K562 (cell line): ENCODE results near the gene ALDH9A1. TPM values are rescaled to one million over a fixed set of nuclear protein-coding genes. Genes with fewer than 3 reads are reported as not detected.

Experiments
- ATAC-seq: fragments of 200-7000 bp; cut with Tn5 transposase; 3 replicates; pipeline ENCODE4 v1.9.1; 2020; ENCODE audit warnings: moderate library complexity
- BruUV-seq: library from RNA; stranded (reverse); fragments of 400-500 nt; replicated peaks from 2 replicates; lab custom pipeline; 2021; lab: Mats Ljungman, UMichigan
- CTCF ChIA-PET: fragments of 300-600 bp; formaldehyde crosslinking; extraction: SDS; loops from one replicate; lab custom pipeline; 2021; ENCODE audit warnings: low intra/inter-chr PET ratio; lab: Yijun Ruan, JAX
- POLR2A ChIA-PET: fragments of 300-600, 350-650 bp; sonication (Branson Sonifier 250); formaldehyde crosslinking; extraction: SDS; loops from one replicate; lab custom pipeline; 2021; ENCODE audit warnings: antibody characterized with exemption, inconsistent platforms; lab: Yijun Ruan, JAX
- DNase-seq, 4 experiments: peaks; one replicate each; pipeline versions ENCODE4 v3.0.0 to v3.0.0-alpha.2; 2011 to 2018; ENCODE audit warnings: low spot score in 3 of 4, mixed read lengths in 3 of 4; ENCODE audit errors: extremely low read depth in 1 of 4
- FAIRE-seq: peaks from 2 replicates; lab custom pipeline; 2011; peaks lifted over from hg19 to GRCh38; lab: Jason Lieb, UNC
- H2AFZ ChIP-seq: 2 replicates; pipeline ENCODE4 v1.6.0; 2011; ENCODE audit warnings: low read depth, low read length, control low read depth, inconsistent platforms
- H3K27ac ChIP-seq: fragments of 200-600 bp; 3 replicates; pipeline ENCODE4 v1.8.0; 2011; ENCODE audit warnings: low read depth, mild to moderate bottlenecking, control low read depth, inconsistent platforms, low read length, moderate library complexity, mixed read lengths; ENCODE audit errors: extremely low read depth
- H3K27me3 ChIP-seq, 2 experiments: fragments of 300-600 bp in 1 of 2; 2 replicates in 1 of 2; 3 replicates in 1 of 2; pipeline versions ENCODE4 v1.6.0 to v1.8.0; 2011; ENCODE audit warnings: inconsistent platforms in 2 of 2, low read length in 2 of 2, mild to moderate bottlenecking in 1 of 2, mixed read lengths in 1 of 2, moderate library complexity in 1 of 2; ENCODE audit not compliant: control insufficient read depth in 2 of 2, insufficient read depth in 2 of 2
- H3K36me3 ChIP-seq: fragments of 300-600 bp; 3 replicates; pipeline ENCODE4 v1.8.0; 2011; ENCODE audit warnings: mild to moderate bottlenecking, low read length, inconsistent platforms; ENCODE audit not compliant: control insufficient read depth, insufficient read depth
- H3K4me1 ChIP-seq, 2 experiments: fragments of 200-600 bp in 1 of 2; replicated peaks in 1 of 2; 2 replicates in 1 of 2; 3 replicates in 1 of 2; pipeline versions ENCODE4 v1.5.1 to v1.8.0; 2011; ENCODE audit warnings: inconsistent platforms in 2 of 2, low read length in 2 of 2, mild to moderate bottlenecking in 1 of 2, mixed read lengths in 1 of 2, moderate library complexity in 1 of 2; ENCODE audit not compliant: control insufficient read depth in 2 of 2, insufficient read depth in 2 of 2
- H3K4me2 ChIP-seq: 2 replicates; pipeline ENCODE4 v1.6.1; 2011; ENCODE audit warnings: low read length, control low read depth, inconsistent platforms, mixed read lengths; ENCODE audit not compliant: insufficient read depth
- H3K4me3 ChIP-seq: fragments of 200-600 bp; sonication (generic), shearing (Covaris generic); 2 replicates; pipeline ENCODE4 v1.5.1; 2016; ENCODE audit warnings: control low read depth, inconsistent platforms
- H3K79me2 ChIP-seq: fragments of 200-600 bp; 3 replicates; pipeline ENCODE4 v1.8.0; 2011; ENCODE audit warnings: low read length, inconsistent platforms; ENCODE audit not compliant: control insufficient read depth, insufficient read depth
- H3K9ac ChIP-seq, 2 experiments: 2 replicates each; pipeline versions ENCODE4 v1.6.0 to v1.6.1; 2011; ENCODE audit warnings: low read depth in 2 of 2, low read length in 2 of 2, control low read depth in 1 of 2, inconsistent platforms in 1 of 2, mild to moderate bottlenecking in 1 of 2, mixed read lengths in 1 of 2; ENCODE audit not compliant: insufficient read depth in 1 of 2
- H3K9me1 ChIP-seq: one replicate; pipeline ENCODE4 v1.6.0; 2011; ENCODE audit warnings: inconsistent platforms, mild to moderate bottlenecking, low read length, moderate library complexity; ENCODE audit not compliant: control insufficient read depth, insufficient read depth
- H3K9me3 ChIP-seq: replicated peaks from 2 replicates; pipeline ENCODE4 v1.5.1; 2011; ENCODE audit warnings: low read depth, low read length, inconsistent platforms; ENCODE audit not compliant: control insufficient read depth, insufficient read depth
- H4K20me1 ChIP-seq: replicated peaks from 2 replicates; pipeline ENCODE4 v1.6.1; 2011; ENCODE audit warnings: low read length, inconsistent platforms, mixed read lengths; ENCODE audit not compliant: control insufficient read depth, insufficient read depth
- HMG20A ChIP-seq: fragments of 450-650 bp; formaldehyde crosslinking; conservative IDR thresholded peaks from 2 replicates; pipeline ENCODE4 v1.4.0; 2020; ENCODE audit warnings: mild to moderate bottlenecking, mixed read lengths
- POLR2H ChIP-seq: IDR thresholded peaks from 2 replicates; pipeline ENCODE4 v1.6.1; 2016; ENCODE audit warnings: missing genetic modification characterization, low read depth, mild to moderate bottlenecking, control low read depth, missing compliant biosample characterization, moderate library complexity
- ZNF431 ChIP-seq: sonication (generic); formaldehyde crosslinking; IDR thresholded peaks from 2 replicates; pipeline ENCODE4 v1.8.0; 2022; ENCODE audit warnings: mild to moderate bottlenecking, missing genetic modification reagents
- WGBS: fragments of 100-300 bp; shearing (Covaris generic); methylation state at CpG from one replicate; pipeline ENCODE4 v1.1.6; 2016; ENCODE audit warnings: low coverage, mixed read lengths; ENCODE audit not compliant: insufficient coverage; ENCODE audit errors: missing lambda C conversion rate; 5-methylcytosine and 5-hydroxymethylcytosine counted together
- in situ Hi-C: fragments of 300-500 bp; cut with MboI; formaldehyde crosslinking; loops from 4 replicates; pipeline ENCODE4 v1.15.0; 2018; ENCODE audit warnings: inconsistent platforms, mixed read lengths
- intact Hi-C: fragments of 100-400 bp; cut with micrococcal nuclease; formaldehyde crosslinking; loops from 2 replicates; pipeline ENCODE4 v1.14.2; 2022
- polyA plus RNA-seq, 8 experiments: library from polyadenylated mRNA; depleted of rRNA in 4 of 8; stranded (reverse) in 5 of 8; unstranded in 3 of 8; fragments of >200 nt; fragmentation: Nextera tagmentation in 2 of 8; fragmentation: Illumina TruSeq in 1 of 8; extraction: Ambion mirVana in 2 of 8; extraction: Trizol in 1 of 8; gene quantifications; 2 replicates each; pipeline versions ENCODE4 v1.2.1 to v1.2.3, GENCODE V29; 2011 to 2014; ENCODE audit warnings: inconsistent platforms in 1 of 8, missing spikeins in 1 of 8
- total RNA-seq, 7 experiments: library from RNA; depleted of rRNA in 6 of 7; stranded (reverse); fragments of >200 nt in 6 of 7; fragmentation: Illumina TruSeq in 2 of 7; extraction: Trizol in 2 of 7; gene quantifications; 2 replicates each; pipeline versions ENCODE4 v1.2.1 to v1.2.3, GENCODE V29; 2011 to 2021; ENCODE audit warnings: low replicate concordance in 1 of 7
- TF ChIP-seq, protein P1 (sequence below), 2 experiments: fragments of 450-650 bp in 1 of 2; sonication (generic) in 1 of 2; formaldehyde crosslinking in 1 of 2; IDR thresholded peaks; 2 replicates each; pipeline versions ENCODE4 v1.7.1 to v1.9.0; 2016 to 2022; ENCODE audit warnings: inconsistent platforms in 1 of 2, mild to moderate bottlenecking in 1 of 2, missing genetic modification reagents in 1 of 2
- TF ChIP-seq, protein P2 (sequence below): sonication (generic); formaldehyde crosslinking; IDR thresholded peaks from 2 replicates; pipeline ENCODE4 v1.8.1; 2022; ENCODE audit warnings: missing genetic modification reagents

ALDH9A1 gene
- total and polyA plus RNA-seq, 9 of the 15 experiments (the other 6 are each of a cell fraction or from before 2014, with no cell fraction given), result 26.5 to 54.3 (median 39.2) TPM

- Histone ChIP-seq H3K79me2 (no peaks in the 10 kb centered on the region), H2AFZ (no peak overlapping the region), H3K36me3 (peaks cover 47% of the 10 kb centered on the region), H3K4me1 (no peaks in the 10 kb centered on the region), H3K4me3 (no peak overlapping the region), H4K20me1 (no peaks in the 10 kb centered on the region), H3K9ac (no peak overlapping the region), H3K27ac (no peak overlapping the region), H3K9me3 (no peaks in the 10 kb centered on the region), H3K4me2 (no peak overlapping the region), H3K27me3 (no peaks in the 10 kb centered on the region), H3K9me1 (no peaks in the 10 kb centered on the region)
- no peak for DNase-seq
- ChIA-PET CTCF (no interaction called here), POLR2A (no interaction called here)
- in situ Hi-C loops, result no loop called here
- no peak for ATAC-seq
- TF ChIP-seq HMG20A, result no peak
- 91% methylated on average over 6 of the region's 8 CpGs for WGBS
- FAIRE-seq, result no peak
- no TSS peak for BruUV-seq
- intact Hi-C loops, result no loop called here
Observed at GRCh38 chr1:165674599-165674998, 23.8 kb downstream of the ALDH9A1 start.

DNA sequence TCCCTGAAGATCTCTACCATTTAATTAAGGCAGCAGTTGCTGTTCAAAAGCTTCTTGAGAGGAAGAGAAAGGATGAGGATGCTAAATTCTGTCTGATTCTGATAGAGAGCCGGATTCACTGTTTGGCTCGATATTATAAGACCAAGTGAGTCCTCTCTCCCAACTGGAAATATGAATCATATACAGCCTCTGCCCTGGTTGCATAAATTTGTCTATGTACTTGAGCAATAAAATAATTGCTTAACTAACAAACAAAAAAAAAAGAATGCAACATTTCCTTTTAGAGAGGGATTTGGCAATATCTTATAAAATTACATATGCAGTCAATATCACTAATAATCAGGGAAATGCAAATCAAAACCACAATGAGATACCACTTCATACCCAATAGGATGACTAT is 26.8 kb downstream of the ALDH9A1 start:
- DNase-seq (no peak), ATAC-seq (no peak), FAIRE-seq (no peak)
- WGBS, result 85% methylated on average over 2 of the region's 2 CpGs
- Histone ChIP-seq H3K27me3 (no peaks in the 10 kb centered on the region), H3K4me2 (no peak overlapping the region), H3K79me2 (no peaks in the 10 kb centered on the region), H4K20me1 (no peaks in the 10 kb centered on the region), H3K27ac (no peak overlapping the region), H3K4me3 (no peak overlapping the region), H3K4me1 (no peaks in the 10 kb centered on the region), H3K9me1 (no peaks in the 10 kb centered on the region), H3K9me3 (no peaks in the 10 kb centered on the region), H2AFZ (no peak overlapping the region), H3K9ac (no peak overlapping the region), H3K36me3 (peaks cover 56% of the 10 kb centered on the region; the same call in 2 of the 3 replicates)
- POLR2A ChIA-PET, result no interaction called here
- BruUV-seq, result no TSS peak
- in situ Hi-C loops (no loop called here), intact Hi-C loops (no loop called here)
- CTCF ChIA-PET, result no interaction called here
- no peak for TF ChIP-seq POLR2H (tag)
- TF ChIP-seq, protein P1, sequence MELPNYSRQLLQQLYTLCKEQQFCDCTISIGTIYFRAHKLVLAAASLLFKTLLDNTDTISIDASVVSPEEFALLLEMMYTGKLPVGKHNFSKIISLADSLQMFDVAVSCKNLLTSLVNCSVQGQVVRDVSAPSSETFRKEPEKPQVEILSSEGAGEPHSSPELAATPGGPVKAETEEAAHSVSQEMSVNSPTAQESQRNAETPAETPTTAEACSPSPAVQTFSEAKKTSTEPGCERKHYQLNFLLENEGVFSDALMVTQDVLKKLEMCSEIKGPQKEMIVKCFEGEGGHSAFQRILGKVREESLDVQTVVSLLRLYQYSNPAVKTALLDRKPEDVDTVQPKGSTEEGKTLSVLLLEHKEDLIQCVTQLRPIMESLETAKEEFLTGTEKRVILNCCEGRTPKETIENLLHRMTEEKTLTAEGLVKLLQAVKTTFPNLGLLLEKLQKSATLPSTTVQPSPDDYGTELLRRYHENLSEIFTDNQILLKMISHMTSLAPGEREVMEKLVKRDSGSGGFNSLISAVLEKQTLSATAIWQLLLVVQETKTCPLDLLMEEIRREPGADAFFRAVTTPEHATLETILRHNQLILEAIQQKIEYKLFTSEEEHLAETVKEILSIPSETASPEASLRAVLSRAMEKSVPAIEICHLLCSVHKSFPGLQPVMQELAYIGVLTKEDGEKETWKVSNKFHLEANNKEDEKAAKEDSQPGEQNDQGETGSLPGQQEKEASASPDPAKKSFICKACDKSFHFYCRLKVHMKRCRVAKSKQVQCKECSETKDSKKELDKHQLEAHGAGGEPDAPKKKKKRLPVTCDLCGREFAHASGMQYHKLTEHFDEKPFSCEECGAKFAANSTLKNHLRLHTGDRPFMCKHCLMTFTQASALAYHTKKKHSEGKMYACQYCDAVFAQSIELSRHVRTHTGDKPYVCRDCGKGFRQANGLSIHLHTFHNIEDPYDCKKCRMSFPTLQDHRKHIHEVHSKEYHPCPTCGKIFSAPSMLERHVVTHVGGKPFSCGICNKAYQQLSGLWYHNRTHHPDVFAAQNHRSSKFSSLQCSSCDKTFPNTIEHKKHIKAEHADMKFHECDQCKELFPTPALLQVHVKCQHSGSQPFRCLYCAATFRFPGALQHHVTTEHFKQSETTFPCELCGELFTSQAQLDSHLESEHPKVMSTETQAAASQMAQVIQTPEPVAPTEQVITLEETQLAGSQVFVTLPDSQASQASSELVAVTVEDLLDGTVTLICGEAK (IDR thresholded peaks at IDR 0.05), result no peak
- TF ChIP-seq, protein P1 (CRISPR knock-in tag; IDR thresholded peaks at IDR 0.05), result no peak
- TF ChIP-seq ZNF431 (CRISPR knock-in tag), result no peak
- TF ChIP-seq, protein P2, sequence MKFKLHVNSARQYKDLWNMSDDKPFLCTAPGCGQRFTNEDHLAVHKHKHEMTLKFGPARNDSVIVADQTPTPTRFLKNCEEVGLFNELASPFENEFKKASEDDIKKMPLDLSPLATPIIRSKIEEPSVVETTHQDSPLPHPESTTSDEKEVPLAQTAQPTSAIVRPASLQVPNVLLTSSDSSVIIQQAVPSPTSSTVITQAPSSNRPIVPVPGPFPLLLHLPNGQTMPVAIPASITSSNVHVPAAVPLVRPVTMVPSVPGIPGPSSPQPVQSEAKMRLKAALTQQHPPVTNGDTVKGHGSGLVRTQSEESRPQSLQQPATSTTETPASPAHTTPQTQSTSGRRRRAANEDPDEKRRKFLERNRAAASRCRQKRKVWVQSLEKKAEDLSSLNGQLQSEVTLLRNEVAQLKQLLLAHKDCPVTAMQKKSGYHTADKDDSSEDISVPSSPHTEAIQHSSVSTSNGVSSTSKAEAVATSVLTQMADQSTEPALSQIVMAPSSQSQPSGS, result no peak
